Colonic mucosa (tissue), 4 donors: ENCODE measurements around the gene SYNDIG1. TPM values are rescaled to one million over a fixed set of nuclear protein-coding genes. Genes with fewer than 3 reads are reported as not detected.

Experiments
- DNase-seq: peaks from one replicate; pipeline ENCODE4 v3.0.0-alpha.2; 2020
- H3K27ac ChIP-seq: fragments of 200-600 bp; one replicate; pipeline ENCODE4 v1.8.0; 2021
- H3K27me3 ChIP-seq: fragments of 200-600 bp; one replicate; pipeline ENCODE4 v1.8.0; 2021
- H3K36me3 ChIP-seq: fragments of 200-600 bp; one replicate; pipeline ENCODE4 v1.8.0; 2021
- H3K4me1 ChIP-seq: fragments of 200-600 bp; one replicate; pipeline ENCODE4 v1.8.0; 2021; ENCODE audit warnings: mild to moderate bottlenecking
- H3K4me3 ChIP-seq: fragments of 200-600 bp; one replicate; pipeline ENCODE4 v1.8.0; 2021
- H3K9ac ChIP-seq, 2 donors: one replicate each; pipeline ENCODE4 v1.7.0; 2013; ENCODE audit warnings: control low read depth in 2 of 2, low read depth in 2 of 2, low read length in 2 of 2
- H3K9me3 ChIP-seq: fragments of 200-600 bp; one replicate; pipeline ENCODE4 v1.8.0; 2021
- CTCF ChIP-seq: fragments of 200-600 bp; IDR thresholded peaks from one replicate; pipeline ENCODE4 v1.8.0; 2022; ENCODE audit warnings: antibody characterized with exemption, mild to moderate bottlenecking
- intact Hi-C: fragments of 100-400 bp; cut with DNase I; formaldehyde crosslinking; loops from one replicate; pipeline ENCODE4 v1.14.1; 2022
- total RNA-seq, 2 donors: library from RNA; stranded (reverse); fragmentation: NEBNext Ultra II Directional in 1 of 2; extraction: Animal tissue kit (Norgen Biotek cat#: 25700) in 1 of 2; gene quantifications; one replicate each; pipeline ENCODE4 v1.2.1, GENCODE V29; 2021
- donor health status: healthy.
- donor health status: DM: no; HTN: no; CAD: no.
- donor health status: DM: no; HTN: no; CAD: no.

SYNDIG1 gene
- total RNA-seq, 2 donors from 2014 or later, result 0.10 to 0.19 TPM

GRCh38 chr20:24579475-24579874 lies 110.0 kb downstream of the SYNDIG1 start:
- H3K27ac ChIP-seq, result no peak overlapping the region
- no peak for DNase-seq
- no peaks in the 10 kb centered on the region for H3K9me3 ChIP-seq
- intact Hi-C loops, result no loop called here
- H3K27me3 ChIP-seq, result no peaks in the 10 kb centered on the region
- H3K36me3 ChIP-seq, result no peaks in the 10 kb centered on the region
- no peak for TF ChIP-seq CTCF
- no peak overlapping the region for H3K9ac ChIP-seq
- no peaks in the 10 kb centered on the region for H3K4me1 ChIP-seq
- no peak overlapping the region for H3K4me3 ChIP-seq

GRCh38 chr20:24580006-24580405 lies 110.6 kb downstream of the SYNDIG1 start:
- intact Hi-C loops, result no loop called here
- Histone ChIP-seq H3K4me1 (no peaks in the 10 kb centered on the region), H3K4me3 (no peak overlapping the region), H3K9ac (no peak overlapping the region), H3K9me3 (no peaks in the 10 kb centered on the region), H3K36me3 (no peaks in the 10 kb centered on the region), H3K27ac (no peak overlapping the region), H3K27me3 (no peaks in the 10 kb centered on the region)
- no peak for DNase-seq
- no peak for TF ChIP-seq CTCF

GRCh38 chr20:24580855-24581254 lies 111.4 kb downstream of the SYNDIG1 start:
- no peaks in the 10 kb centered on the region for H3K36me3 ChIP-seq
- no peaks in the 10 kb centered on the region for H3K9me3 ChIP-seq
- intact Hi-C loops, result no loop called here
- H3K4me3 ChIP-seq, result no peak overlapping the region
- no peak for DNase-seq
- no peaks in the 10 kb centered on the region for H3K27me3 ChIP-seq
- TF ChIP-seq CTCF, result no peak
- H3K9ac ChIP-seq, result no peak overlapping the region
- no peak overlapping the region for H3K27ac ChIP-seq
- no peaks in the 10 kb centered on the region for H3K4me1 ChIP-seq

GRCh38 chr20:24581443-24582170 lies 112.2 kb downstream of the SYNDIG1 start:
- Histone ChIP-seq H3K27ac (no peak overlapping the region), H3K36me3 (no peaks in the 10 kb centered on the region), H3K9me3 (no peaks in the 10 kb centered on the region), H3K4me1 (no peaks in the 10 kb centered on the region), H3K4me3 (no peak overlapping the region), H3K9ac (no peak overlapping the region), H3K27me3 (no peaks in the 10 kb centered on the region)
- DNase-seq, result no peak
- TF ChIP-seq CTCF, result no peak
- intact Hi-C loops, result no loop called here

GRCh38 chr20:24582373-24583168 lies 113.1 kb downstream of the SYNDIG1 start:
- H3K4me3 ChIP-seq, result no peak overlapping the region
- H3K27me3 ChIP-seq, result no peaks in the 10 kb centered on the region
- intact Hi-C loops, result no loop called here
- no peak overlapping the region for H3K27ac ChIP-seq
- DNase-seq, result no peak
- no peak overlapping the region for H3K9ac ChIP-seq
- TF ChIP-seq CTCF, result no peak
- no peaks in the 10 kb centered on the region for H3K4me1 ChIP-seq
- no peaks in the 10 kb centered on the region for H3K9me3 ChIP-seq
- H3K36me3 ChIP-seq, result no peaks in the 10 kb centered on the region
